GM23248 (cell line): ENCODE results near the gene CEP164.

Source experiments
- EZH2 ChIP-seq: fragments of 200-600 bp; sonication (generic); IDR thresholded peaks from 2 replicates; pipeline ENCODE4 v1.6.1; 2018; ENCODE audit warnings: antibody characterized with exemption, mild to moderate bottlenecking; ENCODE audit not compliant: insufficient read depth, poor library complexity, severe bottlenecking
- EZH2phosphoT487 ChIP-seq: fragments of 200-600 bp; sonication (generic); IDR thresholded peaks from 2 replicates; pipeline ENCODE4 v1.6.1; 2018; ENCODE audit warnings: antibody characterized with exemption, moderate library complexity, mild to moderate bottlenecking, low read depth; ENCODE audit not compliant: insufficient read depth

DNA sequence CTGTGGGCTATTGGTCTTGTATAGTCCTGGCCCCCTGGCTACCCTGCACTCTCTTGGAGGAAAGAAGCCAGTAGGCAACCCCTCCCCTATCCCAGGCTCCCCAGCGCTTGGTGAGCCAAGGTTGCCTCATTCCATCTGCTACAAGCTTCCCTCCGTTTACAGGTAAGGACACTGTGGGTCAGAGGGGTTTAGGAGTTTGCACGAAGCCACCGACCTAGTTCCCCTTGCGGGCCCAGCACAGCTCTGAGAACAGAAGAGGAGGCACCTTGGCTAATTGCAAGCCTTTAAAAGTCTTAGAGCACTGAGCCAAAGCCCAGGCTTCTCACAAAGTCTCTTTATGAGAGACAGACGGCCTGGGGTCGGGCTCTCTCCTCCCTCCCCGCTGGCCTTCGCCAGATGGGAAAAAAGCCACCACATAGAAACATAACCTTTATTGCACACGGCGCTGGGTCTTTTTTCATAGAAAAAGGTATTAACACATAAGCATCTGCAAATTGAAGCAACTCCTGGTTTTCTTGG lies 99.8 kb downstream of the CEP164 start:
- no peak for TF ChIP-seq EZH2
- TF ChIP-seq EZH2phosphoT487: no peak
